GM18951 (cell line): Measurements from ENCODE around the gene SYT2.

Source experiments
- POLR2A ChIP-seq: IDR thresholded peaks from 4 replicates; pipeline ENCODE4 v1.6.1; 2011; ENCODE audit warnings: mild to moderate bottlenecking; ENCODE audit not compliant: insufficient read length, insufficient read depth; ENCODE audit errors: extremely low read depth
- in situ Hi-C: fragments of 300-500 bp; cut with MboI; formaldehyde crosslinking; loops from one replicate; pipeline ENCODE4 v1.12.0; 2022; ENCODE audit warnings: low sequenced_read_pairs, mixed read lengths, inconsistent platforms; ENCODE audit not compliant: unreplicated experiment

The SYT2 gene

DNA sequence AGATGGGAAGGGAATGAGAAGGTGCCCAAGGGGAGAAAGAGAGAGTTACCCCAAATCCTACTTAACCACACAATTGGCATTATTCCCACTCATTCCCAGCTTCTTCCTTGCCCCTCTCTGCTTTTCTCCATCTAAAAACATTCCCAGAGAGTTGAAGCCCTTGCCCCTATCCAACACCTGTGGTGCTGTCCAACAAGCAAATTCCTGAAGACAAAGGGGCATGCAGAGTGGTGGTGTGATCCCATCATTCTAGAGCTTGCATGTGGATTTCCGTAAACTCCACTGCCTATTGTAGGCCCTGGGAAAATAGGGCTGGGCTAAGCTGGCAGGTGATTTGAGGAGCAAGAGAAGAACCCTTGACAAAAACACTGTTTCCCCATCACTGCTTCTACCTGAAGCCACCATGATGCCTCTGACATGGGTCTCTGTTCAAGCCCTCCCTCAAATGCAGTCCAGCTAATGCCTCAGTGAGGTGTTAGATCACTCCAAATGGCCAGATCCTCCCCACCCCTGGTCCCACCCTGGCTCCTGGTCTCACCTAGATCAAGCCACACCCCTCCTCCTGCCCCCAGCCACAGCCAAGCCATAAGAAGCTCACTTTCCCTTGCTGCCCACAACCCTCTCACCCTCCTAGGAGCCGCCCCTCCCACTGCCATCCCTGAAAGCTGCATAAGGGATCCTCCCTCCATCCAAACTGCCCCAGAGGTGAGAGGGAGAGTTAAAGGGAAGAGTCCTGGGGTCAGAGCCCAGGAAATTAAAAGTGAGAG is 29.5 kb downstream of the SYT2 start:
- TF ChIP-seq POLR2A, result no peak

GRCh38 chr1:202679406-202680177 is 30.7 kb downstream of the SYT2 start:
- in situ Hi-C loops, result no loop called here
- TF ChIP-seq POLR2A, result no peak

More for the DNA sequence above, 29.5 kb downstream of the SYT2 start:
- in situ Hi-C loops, result no loop called here

GRCh38 chr1:202677433-202677832 is 32.8 kb downstream of the SYT2 start:
- no peak for TF ChIP-seq POLR2A
- in situ Hi-C loops, result no loop called here

- in situ Hi-C loops, result no loop called here
- TF ChIP-seq POLR2A, result no peak
Measured at GRCh38 chr1:202673531-202673930, 36.7 kb downstream of the SYT2 start.

GRCh38 chr1:202671399-202671798 is 38.9 kb downstream of the SYT2 start:
- TF ChIP-seq POLR2A, result no peak
- in situ Hi-C loops, result no loop called here

DNA sequence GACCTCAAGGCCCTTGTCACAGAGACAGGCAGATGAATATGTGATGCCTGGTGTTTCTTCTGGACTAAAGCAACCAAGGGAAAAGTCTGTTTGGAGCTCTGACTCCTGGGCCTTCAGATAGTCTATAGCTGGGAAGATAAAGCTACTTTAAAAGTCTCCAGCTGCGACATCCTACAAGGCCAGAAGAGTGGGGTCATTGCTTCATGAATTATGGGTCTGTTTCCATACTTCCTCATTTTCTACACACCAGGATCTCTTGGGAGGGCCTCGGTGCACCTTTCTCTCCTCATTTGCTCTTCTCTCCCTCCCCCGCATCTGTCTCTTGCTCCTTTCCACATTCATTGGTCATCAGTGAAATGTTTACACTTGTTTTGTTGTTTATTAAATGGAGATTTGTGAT is 44.8 kb downstream of the SYT2 start:
- in situ Hi-C loops, result no loop called here
- TF ChIP-seq POLR2A, result no peak

DNA sequence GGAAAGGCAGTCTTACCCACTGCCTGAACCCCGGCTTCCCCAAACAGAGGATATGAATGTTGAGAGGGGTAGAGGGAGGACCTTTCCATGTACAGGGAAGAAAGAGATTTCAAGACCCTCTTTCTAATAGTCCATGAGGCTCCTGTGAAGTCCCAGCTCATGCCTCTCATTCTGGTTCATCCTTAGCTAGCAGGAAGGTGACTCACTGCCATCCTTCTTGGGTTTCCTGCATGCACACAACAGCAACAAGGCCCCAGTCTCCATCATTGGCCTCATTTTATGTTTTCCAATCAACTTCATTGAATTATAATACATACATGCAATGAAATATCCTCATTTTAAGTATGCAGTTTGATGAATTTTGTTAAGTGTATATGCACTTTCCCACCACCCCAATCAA is 46.2 kb downstream of the SYT2 start:
- in situ Hi-C loops, result no loop called here
- TF ChIP-seq POLR2A, result no peak

GRCh38 chr1:202663131-202663530 is 47.1 kb downstream of the SYT2 start:
- no peak for TF ChIP-seq POLR2A
- in situ Hi-C loops, result no loop called here

DNA sequence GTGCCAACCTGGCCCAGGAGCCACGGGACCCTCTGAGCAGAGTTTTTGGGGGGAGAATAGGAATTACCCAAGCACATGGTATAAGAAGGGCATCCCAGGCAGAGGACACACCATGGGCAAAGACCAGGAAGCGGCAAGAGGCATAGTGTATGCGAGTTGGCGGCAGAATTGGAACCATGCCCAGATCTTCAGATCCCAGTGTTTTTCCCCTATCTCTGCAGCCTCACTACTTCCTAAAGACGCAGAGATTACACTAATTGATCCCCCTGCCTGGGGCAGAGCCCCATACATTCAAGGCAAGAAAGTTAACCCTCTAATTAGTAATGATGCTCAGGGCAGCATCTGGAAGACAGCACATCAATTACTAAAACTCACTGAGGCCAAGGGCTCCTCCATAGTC is 48.2 kb downstream of the SYT2 start:
- no peak for TF ChIP-seq POLR2A
- in situ Hi-C loops, result no loop called here

DNA sequence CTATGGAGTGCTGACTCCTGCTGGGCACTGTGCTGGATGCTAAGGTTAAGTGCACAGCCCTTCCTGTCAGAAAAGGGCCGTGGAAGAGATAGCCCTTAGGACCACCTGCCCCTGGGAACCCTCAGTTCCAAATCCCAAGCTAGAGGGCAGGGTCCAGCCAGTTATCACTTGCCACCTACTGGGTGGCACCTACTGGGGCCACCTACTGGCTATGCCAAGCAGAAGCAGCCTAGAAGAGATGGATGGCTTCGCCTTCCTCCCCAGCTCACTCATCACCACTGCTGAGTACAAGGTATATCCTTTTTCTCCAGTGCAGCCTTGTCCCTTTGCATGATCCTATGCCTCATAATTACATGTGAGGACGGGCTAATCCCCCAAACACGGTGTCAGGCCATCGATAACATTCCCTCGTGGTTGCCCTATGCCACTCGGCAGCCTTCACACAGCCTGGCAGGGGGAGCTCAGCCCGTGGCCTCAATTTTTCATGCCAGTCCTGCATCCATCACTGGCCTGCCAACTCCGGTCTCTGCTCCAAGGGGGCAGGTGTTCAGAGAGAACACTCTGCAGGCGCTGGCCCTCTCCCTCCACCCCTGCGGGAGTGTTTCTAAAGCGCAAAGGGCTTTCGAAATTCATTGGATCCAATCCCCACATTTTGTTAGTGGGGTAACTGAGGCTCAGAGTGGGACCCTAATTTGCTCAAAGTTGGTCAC is 49.0 kb downstream of the SYT2 start:
- in situ Hi-C loops, result no loop called here
- no peak for TF ChIP-seq POLR2A

GRCh38 chr1:202659974-202660373 is 50.3 kb downstream of the SYT2 start:
- in situ Hi-C loops, result no loop called here
- TF ChIP-seq POLR2A, result no peak

- in situ Hi-C loops, result no loop called here
- no peak for TF ChIP-seq POLR2A
Measured at GRCh38 chr1:202659541-202659940, 50.7 kb downstream of the SYT2 start.

GRCh38 chr1:202658769-202659168 is 51.5 kb downstream of the SYT2 start:
- TF ChIP-seq POLR2A, result no peak
- in situ Hi-C loops, result no loop called here

DNA sequence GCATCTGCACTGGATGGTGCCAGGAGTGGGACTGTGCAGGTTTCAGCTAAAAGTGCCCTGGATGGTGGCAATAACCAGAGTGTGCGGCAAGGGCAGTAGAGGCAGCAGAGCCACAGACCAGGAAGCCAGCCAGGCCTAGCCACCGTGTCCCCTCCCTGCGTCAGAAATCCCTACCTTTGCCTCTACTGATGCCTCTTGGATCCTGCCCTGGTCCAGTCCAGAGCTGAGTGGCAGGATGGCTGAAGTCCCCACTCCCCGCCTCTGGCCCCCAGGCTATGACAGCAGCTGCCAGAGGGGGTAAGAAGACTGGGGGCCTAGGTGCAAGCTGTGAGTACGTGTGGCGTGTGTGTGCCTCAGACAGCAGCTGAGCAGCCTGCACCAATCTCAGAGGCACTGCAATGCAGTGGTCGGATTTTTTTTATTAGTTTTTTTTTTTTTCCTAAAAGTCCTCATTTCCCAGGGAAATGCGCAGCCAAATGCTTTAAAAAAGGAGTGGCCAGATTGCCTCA is 51.9 kb downstream of the SYT2 start:
- in situ Hi-C loops, result no loop called here

More for the DNA sequence above, 51.9 kb downstream of the SYT2 start:
- no peak for TF ChIP-seq POLR2A
